ENCODE measurements around the gene WDR70. TPM values are rescaled to one million over a fixed set of nuclear protein-coding genes. Genes with fewer than 3 reads are reported as not detected.

The WDR70 gene
- total RNA-seq, 1 donor from 2014 or later, result 49.6 TPM

Small RNA genes lying within 50 kb of the gene (small RNA-seq; reads per million reads assigned to genes)
- gene RNU6-1190P (not detected), gene RNU6-484P (not detected)

Other genes with a start within 250 kb of the WDR70 start
- gene CPLANE1, start 129.9 kb upstream of the WDR70 start, total RNA-seq, result 65.4 TPM
- gene NUP155, start 8.2 kb upstream of the WDR70 start, total RNA-seq, result 67.8 TPM